Heart right ventricle (tissue), 16 donors: Measurements from ENCODE around the gene NUCB1. TPM values are rescaled to one million over a fixed set of nuclear protein-coding genes. Genes with fewer than 3 reads are reported as not detected.
A peak's percentile ranks its signal among the peaks of the same experiment; 100 is the strongest.

Experiments used
- ATAC-seq, 8 donors: fragments of 200-7000 bp; cut with Tn5 transposase; one replicate each; pipeline ENCODE4 v1.9.1; 2020; ENCODE audit warnings: mild to moderate bottlenecking in 8 of 8, moderate library complexity in 8 of 8, moderate number of reproducible peaks in 1 of 8
- DNase-seq, 2 donors: peaks; one replicate each; pipeline ENCODE4 v3.0.0-alpha.2; 2020
- H3K27ac ChIP-seq, 10 donors: fragments of 200-600 bp; sonication (generic) in 2 of 10; one replicate each; pipeline versions ENCODE4 v1.5.0 to v1.8.0; 2020 to 2022; ENCODE audit warnings: mild to moderate bottlenecking in 3 of 10
- H3K27me3 ChIP-seq, 7 donors: fragments of 200-600 bp; one replicate each; pipeline ENCODE4 v1.8.0; 2021 to 2022; ENCODE audit warnings: mild to moderate bottlenecking in 2 of 7
- H3K36me3 ChIP-seq, 9 donors: fragments of 200-600 bp; sonication (generic) in 1 of 9; one replicate each; pipeline versions ENCODE4 v1.5.0 to v1.8.0; 2020 to 2022; ENCODE audit warnings: mild to moderate bottlenecking in 2 of 9
- H3K4me1 ChIP-seq, 9 donors: fragments of 200-600 bp; sonication (generic) in 1 of 9; one replicate each; pipeline versions ENCODE4 v1.5.0 to v1.8.0; 2020 to 2022; ENCODE audit warnings: mild to moderate bottlenecking in 4 of 9
- H3K4me3 ChIP-seq, 10 donors: fragments of 200-600 bp; sonication (generic) in 2 of 10; one replicate each; pipeline versions ENCODE4 v1.5.0 to v1.8.0; 2020 to 2022; ENCODE audit warnings: mild to moderate bottlenecking in 7 of 10, moderate library complexity in 2 of 10
- H3K9me3 ChIP-seq, 11 donors: fragments of 200-600 bp in 10 of 11; sonication (generic) in 2 of 11; one replicate each; pipeline versions ENCODE4 v1.5.0 to v1.8.0; 2013 to 2022; ENCODE audit warnings: mild to moderate bottlenecking in 2 of 11, control low read depth in 1 of 11, moderate library complexity in 1 of 11
- WGBS, 2 donors: extraction: QIAGEN DNeasy Blood & Tissue Kit; methylation state at CpG; one replicate each; pipeline ENCODE4 v1.1.7; 2013; ENCODE audit warnings: inconsistent platforms in 1 of 2; 5-methylcytosine and 5-hydroxymethylcytosine counted together
- intact Hi-C, 10 donors: fragments of 100-400 bp; cut with DNase I; formaldehyde crosslinking; loops; one replicate each; pipeline versions ENCODE4 v1.11.1 to v1.14.2; 2022
- polyA plus RNA-seq, 2 donors: library from polyadenylated mRNA; stranded (reverse); fragments of 200-250 nt; gene quantifications; one replicate each; pipeline ENCODE4 v1.2.3, GENCODE V29; 2013
- total RNA-seq, 10 donors: library from RNA; stranded (reverse); fragmentation: NEBNext Ultra II Directional in 3 of 10; extraction: Animal tissue kit (Norgen Biotek cat#: 25700) in 3 of 10; gene quantifications; one replicate each; pipeline versions ENCODE4 v1.2.1 to v1.2.4, GENCODE V29; 2021 to 2023
- TF ChIP-seq, protein P1 (sequence below), 9 donors: fragments of 200-600 bp; sonication (generic) in 2 of 9; IDR thresholded peaks; one replicate each; pipeline versions ENCODE4 v1.5.0 to v1.8.0; 2021 to 2022; ENCODE audit warnings: antibody characterized with exemption in 9 of 9, mild to moderate bottlenecking in 5 of 9, moderate library complexity in 1 of 9
- donor health status: Arrhythmogenic right ventricular cardiomyopathy.
- donor health status: ischemic (EF 13 %, LVEDD 7.1; RV severe dilation, severe dysfunction).
- donor health status: healthy with polysubstance abuse.
- donor health status: DM: no; HTN: yes; CAD: no.
- donor health status: DM: no; HTN: no; CAD: no.
- donor health status: ischemic (EF 25% LVEDD 6.9; RV normal size, moderate dysfunction).
- donor health status: ischemic (EF 25% LVEDD 5.7; RV mildly dilated, moderate dysfunction).
- donor health status: healthy.
- donor health status: DM: yes; HTN: yes; CAD: no.
- donor health status: Ischemic cardiomyopathy.
- donor health status: ischemic (EF 35%, LVEDD 5.7; RV mildly dilated, moderate dysfunction).
- donor health status: nonischemic (EF 11% LVEDD 7.7; RV severe dilation, severe dysfunction).
- donor health status: DM: yes; HTN: yes; CAD: no.
- donor health status: PGD.
- donor health status: ischemic (EF 29% LVEDD 5.4; RV normal size, mild dysfunction).
- donor health status: nonischemic (EF 23%, LVEDD 6.1; RV moderate dilation, normal function).

Gene NUCB1
- total and polyA plus RNA-seq, 12 donors: 170 to 452 (median 304) TPM

DNA sequence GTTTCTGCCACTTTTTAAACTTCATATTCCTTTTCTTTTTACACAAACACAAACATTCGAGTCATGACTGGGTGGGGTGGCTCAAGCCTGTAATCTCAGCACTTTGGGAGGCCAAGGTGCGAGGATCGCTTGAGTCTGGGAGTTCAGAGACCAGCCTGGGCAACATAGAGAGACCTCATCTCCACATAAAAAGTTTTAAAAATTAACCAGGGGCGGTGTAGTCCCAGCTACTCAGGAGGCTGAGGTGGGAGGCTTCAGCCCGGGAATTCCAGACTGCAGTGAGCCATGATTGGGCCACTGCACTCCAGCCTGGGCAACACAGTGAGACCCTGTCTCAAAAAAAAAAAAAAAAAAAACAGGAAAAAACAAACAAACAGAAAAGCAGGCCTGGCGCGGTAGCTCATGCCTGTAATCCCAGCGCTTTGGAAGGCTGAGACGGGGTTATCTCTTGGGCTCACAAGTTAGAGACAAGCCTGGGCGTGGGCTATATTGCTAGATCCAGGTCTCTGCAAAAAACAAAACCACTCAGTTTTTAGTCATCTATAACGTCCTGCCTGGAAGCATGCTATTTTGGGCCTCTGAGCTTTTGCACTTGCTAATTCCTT is 54.0 kb downstream of the NUCB1 start:
- ATAC-seq (peak in 1 of 8 donors; percentile 6), DNase-seq (no peak)
- TF ChIP-seq, protein P1, sequence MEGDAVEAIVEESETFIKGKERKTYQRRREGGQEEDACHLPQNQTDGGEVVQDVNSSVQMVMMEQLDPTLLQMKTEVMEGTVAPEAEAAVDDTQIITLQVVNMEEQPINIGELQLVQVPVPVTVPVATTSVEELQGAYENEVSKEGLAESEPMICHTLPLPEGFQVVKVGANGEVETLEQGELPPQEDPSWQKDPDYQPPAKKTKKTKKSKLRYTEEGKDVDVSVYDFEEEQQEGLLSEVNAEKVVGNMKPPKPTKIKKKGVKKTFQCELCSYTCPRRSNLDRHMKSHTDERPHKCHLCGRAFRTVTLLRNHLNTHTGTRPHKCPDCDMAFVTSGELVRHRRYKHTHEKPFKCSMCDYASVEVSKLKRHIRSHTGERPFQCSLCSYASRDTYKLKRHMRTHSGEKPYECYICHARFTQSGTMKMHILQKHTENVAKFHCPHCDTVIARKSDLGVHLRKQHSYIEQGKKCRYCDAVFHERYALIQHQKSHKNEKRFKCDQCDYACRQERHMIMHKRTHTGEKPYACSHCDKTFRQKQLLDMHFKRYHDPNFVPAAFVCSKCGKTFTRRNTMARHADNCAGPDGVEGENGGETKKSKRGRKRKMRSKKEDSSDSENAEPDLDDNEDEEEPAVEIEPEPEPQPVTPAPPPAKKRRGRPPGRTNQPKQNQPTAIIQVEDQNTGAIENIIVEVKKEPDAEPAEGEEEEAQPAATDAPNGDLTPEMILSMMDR (IDR thresholded peaks at IDR 0.05): no peak
- H3K9me3 ChIP-seq: no peaks in the 10 kb centered on the region
- no peaks in the 10 kb centered on the region for H3K27me3 ChIP-seq
- H3K4me1 ChIP-seq: peaks cover 5 to 29% (median 19%) of the 10 kb centered on the region in 9 donors
- peaks cover 0 to 30% (median 0%) of the 10 kb centered on the region in 9 donors for H3K36me3 ChIP-seq
- peak overlapping the region; percentile 26 to 96 (median 88) for H3K27ac ChIP-seq
- peak overlapping the region; percentile 76 to 98 (median 88) for H3K4me3 ChIP-seq
- intact Hi-C loops: loop anchor here in 4 of 10 donors (5.0 to 10.0 kb wide), 3 partner anchors 52 to 479 kb away; partner anchors contain the start of genes NUCB1 (in 4 of the 4) and CA11 (in 1 of the 4)
- WGBS, 2 donors: 49 to 50% methylated on average over 11 of the region's 11 CpGs

DNA sequence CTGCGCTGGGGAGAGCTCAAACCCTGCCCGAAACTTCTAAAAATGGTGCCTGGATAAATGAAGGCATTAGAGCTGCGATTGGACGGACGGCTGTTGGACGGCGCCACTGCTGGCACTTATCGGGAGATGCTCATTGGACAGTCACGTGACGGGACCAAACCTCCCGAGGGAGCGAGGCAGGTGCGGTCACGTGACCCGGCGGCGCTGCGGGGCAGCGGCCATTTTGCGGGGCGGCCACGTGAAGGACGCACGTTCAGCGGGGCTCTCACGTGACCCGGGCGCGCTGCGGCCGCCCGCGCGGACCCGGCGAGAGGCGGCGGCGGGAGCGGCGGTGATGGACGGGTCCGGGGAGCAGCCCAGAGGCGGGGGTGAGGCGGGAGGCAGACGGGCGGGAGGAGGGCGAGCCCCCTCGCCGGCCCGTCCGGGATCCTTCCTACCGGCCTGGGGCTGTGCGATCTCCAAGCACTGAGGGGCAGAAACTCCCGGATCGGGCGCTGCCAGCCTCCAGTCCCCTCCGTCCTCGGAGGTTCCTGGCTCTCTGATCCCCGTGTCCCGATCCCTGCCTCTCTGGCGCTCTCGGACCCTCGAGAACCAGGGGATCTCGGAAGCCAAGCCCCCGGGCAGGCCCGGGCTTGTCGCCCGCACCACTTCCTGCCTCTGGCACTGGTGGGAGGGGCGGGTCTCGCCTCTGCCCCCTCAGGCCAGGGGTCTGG is 54.6 kb downstream of the NUCB1 start, which contains the start of gene BAX:
BAX (plus strand) TSS at position 281 of the 713 bp plus-strand sequence; CDS start at position 335, 54 bp downstream.
- WGBS, 2 donors: 0% methylated on average over 61 to 71 of the region's 71 CpGs
- Histone ChIP-seq H3K27me3 (no peaks in the 10 kb centered on the region), H3K4me1 (peaks cover 5 to 33% (median 19%) of the 10 kb centered on the region in 9 donors), H3K36me3 (peaks cover 0 to 30% (median 0%) of the 10 kb centered on the region in 9 donors), H3K9me3 (no peaks in the 10 kb centered on the region), H3K27ac (peak within 1 kb of the TSS; percentile 57 to 96 (median 88)), H3K4me3 (peak within 1 kb of the TSS; percentile 76 to 98 (median 88))
- TF ChIP-seq, protein P1 (IDR thresholded peaks at IDR 0.05): peak in 1 of 9 donors; percentile 10
- intact Hi-C loops: loop anchor here in 4 of 10 donors (5.0 to 10.0 kb wide), 3 partner anchors 52 to 480 kb away; partner anchors contain the start of genes NUCB1 (in 4 of the 4) and CA11 (in 1 of the 4)
- DNase-seq (peak; percentile 96 to 98), ATAC-seq (peak; percentile 91 to 97 (median 94))

DNA sequence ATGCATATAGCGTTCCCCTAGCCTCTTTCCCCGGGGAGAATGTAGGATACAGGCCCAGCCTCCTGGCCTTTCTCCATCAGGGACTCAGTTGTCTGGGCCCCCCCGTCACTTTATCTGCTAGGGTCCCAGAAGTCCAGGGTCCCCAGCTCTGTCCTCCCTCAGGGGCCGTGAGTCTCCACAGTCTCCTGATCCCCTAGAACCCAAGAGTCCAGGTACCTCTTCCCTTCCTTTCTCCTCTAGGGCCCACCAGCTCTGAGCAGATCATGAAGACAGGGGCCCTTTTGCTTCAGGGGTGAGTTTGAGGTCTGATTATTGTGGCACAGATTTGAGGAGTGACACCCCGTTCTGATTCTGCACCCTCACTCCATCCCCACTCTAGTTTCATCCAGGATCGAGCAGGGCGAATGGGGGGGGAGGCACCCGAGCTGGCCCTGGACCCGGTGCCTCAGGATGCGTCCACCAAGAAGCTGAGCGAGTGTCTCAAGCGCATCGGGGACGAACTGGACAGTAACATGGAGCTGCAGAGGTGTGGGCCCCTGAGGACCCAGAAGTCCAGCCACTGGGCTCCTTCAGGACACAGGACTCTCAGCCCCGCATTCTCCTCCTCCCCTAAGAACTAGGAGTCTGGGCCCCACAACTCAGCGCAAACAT is 55.3 kb downstream of the NUCB1 start:
- DNase-seq (no peak), ATAC-seq (peak in 2 of 8 donors; percentile 1 to 5)
- WGBS, 2 donors: 57 to 60% methylated on average over 16 of the region's 16 CpGs
- H3K4me1 ChIP-seq: peaks cover 5 to 39% (median 19%) of the 10 kb centered on the region in 9 donors
- H3K27ac ChIP-seq: peak overlapping the region in 9 of 10 donors; percentile 74 to 96 (median 89)
- peak overlapping the region; percentile 76 to 98 (median 88) for H3K4me3 ChIP-seq
- TF ChIP-seq, protein P1 (IDR thresholded peaks at IDR 0.05): no peak
- no peaks in the 10 kb centered on the region for H3K9me3 ChIP-seq
- no peaks in the 10 kb centered on the region for H3K27me3 ChIP-seq
- intact Hi-C loops: loop anchor here in 2 of 10 donors (10.0 kb wide), 2 partner anchors 311 to 481 kb away; partner anchors contain the start of gene CA11 (in 1 of the 2)
- H3K36me3 ChIP-seq: peaks cover 0 to 30% (median 0%) of the 10 kb centered on the region in 9 donors

DNA sequence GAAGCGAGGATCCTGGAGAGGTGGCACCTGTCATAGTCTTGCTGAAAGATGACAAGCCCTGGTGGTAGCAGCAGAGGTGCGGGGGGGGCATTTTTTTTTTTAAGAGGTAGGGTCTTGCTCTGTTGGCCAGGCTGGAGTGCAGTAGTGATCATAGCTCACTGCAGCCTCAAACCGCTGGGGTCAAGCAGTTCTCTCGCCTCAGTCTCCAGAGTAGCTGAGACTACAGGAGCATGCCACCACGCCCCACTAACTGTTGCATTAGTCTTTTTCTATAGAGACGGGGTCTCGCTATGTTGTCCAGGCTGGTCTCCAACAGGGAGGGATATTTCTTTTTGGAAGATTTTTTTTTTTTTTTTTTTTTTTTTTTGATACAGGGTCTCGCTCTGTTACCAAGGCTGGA is 57.9 kb downstream of the NUCB1 start:
- Histone ChIP-seq H3K9me3 (no peaks in the 10 kb centered on the region), H3K36me3 (peaks cover 0 to 31% (median 0%) of the 10 kb centered on the region in 9 donors), H3K27me3 (no peaks in the 10 kb centered on the region), H3K27ac (no peak overlapping the region), H3K4me3 (no peak overlapping the region), H3K4me1 (peaks cover 6 to 43% (median 19%) of the 10 kb centered on the region in 9 donors)
- TF ChIP-seq, protein P1 (IDR thresholded peaks at IDR 0.05): no peak
- 98% methylated on average over 8 of the region's 8 CpGs for WGBS, 2 donors
- DNase-seq (no peak), ATAC-seq (no peak)
- intact Hi-C loops: loop anchor here in 2 of 10 donors (10.0 kb wide), 2 partner anchors 313 to 483 kb away; partner anchors contain the start of gene CA11 (in 1 of the 2)
